IPS DF 4.7 (cell line): ENCODE measurements around the gene KCNAB3.
"Not testable (repeated sequence)": the region's sequence is repeated elsewhere in the genome, so short reads cannot be mapped to it uniquely, and the experiment has no call there.

Experiments
- DNase-seq: peaks from one replicate; pipeline ENCODE4 v3.0.0-alpha.2; 2013; ENCODE audit warnings: low spot score; ENCODE audit errors: extremely low read depth

The KCNAB3 gene

GRCh38 chr17:7929158-7930023 is at the start of gene KCNAB3:
Gene KCNAB3, minus strand, starts transcription at chr17:7929856. Its CDS starts 421 bp downstream, at chr17:7929435.
- no peak for DNase-seq

DNA sequence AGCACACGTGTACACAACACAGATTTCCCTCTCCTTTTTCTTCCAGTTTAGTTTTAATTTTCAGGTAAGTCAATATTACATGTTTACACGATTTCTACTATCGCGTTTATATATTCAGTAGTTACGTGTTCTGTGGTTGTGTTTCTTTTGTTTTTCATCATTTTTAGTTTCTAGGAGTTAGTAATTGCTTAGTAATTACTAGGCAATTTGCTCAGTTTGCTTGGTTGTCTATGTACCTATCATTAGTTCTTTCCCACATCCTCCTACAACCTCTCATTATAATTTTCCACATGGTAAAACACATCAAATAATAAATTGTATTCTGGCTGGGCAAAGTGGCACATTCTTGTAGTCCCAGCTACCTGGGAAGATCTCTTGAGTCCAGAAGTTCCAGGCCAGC is 48.1 kb upstream of the KCNAB3 start:
- DNase-seq = no peak

DNA sequence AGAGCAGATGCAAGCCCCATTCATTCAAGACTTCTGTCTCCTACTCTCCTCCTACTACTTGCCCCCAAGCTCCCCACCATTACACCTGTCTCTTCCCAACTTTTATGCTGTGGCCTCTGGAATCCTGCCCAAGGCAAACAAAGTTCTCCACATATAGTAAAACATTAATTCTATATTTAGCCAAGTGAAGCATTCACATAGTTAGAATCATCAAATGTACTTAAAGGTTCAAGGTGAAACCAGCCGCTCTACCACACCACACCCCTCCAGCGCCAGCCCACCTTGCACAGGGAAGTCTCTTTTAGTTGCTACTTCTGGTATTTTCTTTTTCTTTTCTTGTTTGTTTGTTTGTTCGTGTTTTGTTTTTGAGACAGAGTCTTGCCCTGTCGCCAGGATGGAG is 47.4 kb upstream of the KCNAB3 start:
- DNase-seq = no peak

- DNase-seq = no peak
Observed at GRCh38 chr17:7974638-7975131, 45.0 kb upstream of the KCNAB3 start.

DNA sequence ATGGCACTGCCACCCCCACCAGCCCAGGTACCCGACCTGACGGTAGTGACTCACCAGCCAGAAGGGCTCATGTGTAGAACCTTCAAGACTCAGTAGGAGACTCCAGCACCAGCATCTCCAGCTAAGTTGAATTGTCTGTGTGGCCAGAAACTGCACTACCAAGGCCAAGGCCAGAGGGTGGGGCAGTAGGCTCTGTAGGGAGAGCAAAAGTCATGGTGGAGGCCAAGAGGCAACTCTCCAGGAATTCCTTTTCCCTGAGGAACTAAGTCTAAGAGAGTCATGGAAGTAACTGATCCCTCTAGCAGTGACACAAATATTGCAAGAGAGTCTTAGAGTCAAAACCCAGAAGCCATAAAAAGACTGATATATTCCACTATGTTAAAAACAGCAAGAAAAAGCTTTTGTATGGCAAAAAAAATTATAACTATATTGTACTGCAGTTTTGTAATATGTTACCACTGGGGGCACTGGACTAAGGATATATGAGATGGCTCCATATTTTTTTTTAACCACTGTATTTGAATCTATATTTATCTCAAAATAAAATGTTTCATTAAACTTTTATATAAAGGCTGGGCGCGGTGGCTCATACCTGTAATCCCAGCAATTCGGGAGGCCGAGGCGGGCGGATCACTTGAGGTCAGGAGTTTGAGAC is 42.6 kb upstream of the KCNAB3 start:
- DNase-seq = no peak

DNA sequence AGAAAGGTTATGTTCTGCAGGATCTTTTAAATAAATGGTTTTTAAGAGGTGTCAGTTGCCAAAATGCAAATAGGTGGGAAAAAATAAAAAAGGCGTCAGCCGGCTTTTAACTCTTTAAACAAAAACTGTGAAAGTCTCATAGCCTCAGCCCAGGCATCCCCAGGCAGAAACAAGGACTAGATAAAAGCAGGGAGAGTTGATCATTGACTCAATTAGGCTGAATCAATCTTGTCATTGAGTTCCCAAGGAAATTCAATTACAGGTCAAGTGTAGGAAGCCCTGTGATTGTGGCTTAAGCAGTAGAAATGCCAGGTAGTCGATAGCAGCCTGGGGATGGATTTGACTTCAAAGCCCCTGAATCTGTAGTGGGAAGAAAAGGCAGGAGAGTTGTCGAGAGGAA is 42.0 kb upstream of the KCNAB3 start:
- DNase-seq = no peak

DNA sequence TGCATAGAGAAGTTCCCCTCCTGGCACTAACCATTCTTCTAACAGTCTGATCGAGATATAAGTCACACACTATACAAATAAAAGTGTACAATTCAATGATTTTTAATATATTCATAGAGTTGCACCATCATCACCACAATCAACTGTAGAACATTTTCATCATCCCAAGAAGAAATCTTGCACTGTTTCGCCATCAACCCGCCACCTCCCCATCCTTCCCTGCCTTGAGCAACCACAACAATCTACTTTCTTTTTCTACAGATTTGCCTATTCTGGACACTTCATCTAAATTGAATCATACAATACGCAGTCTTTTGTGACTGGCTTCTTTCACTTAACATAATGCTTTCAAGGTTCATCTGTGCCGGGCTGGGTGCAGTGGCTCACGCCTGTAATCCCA is 39.8 kb upstream of the KCNAB3 start:
- no peak for DNase-seq

- no peak for DNase-seq
Observed at GRCh38 chr17:7967751-7968150, 38.1 kb upstream of the KCNAB3 start.

DNA sequence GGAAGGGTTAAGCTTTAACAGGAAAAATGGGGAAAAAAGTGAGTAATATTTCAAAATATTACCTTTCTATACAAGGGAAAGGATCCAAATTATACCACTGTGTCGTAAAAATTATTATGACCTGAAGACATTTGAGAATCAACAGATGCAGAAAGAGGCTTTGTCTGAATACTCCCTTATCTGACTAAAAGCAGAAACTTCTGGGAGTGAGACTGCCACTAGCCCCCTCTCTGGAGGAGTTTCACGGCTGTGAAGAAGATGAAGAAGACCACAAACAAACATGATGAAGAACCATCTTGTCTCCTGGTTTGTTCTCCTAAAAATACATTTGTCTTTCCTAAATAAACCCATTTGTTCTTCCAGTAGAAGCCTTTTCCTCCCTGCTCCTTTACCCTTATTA is 31.8 kb upstream of the KCNAB3 start:
- no peak for DNase-seq

DNA sequence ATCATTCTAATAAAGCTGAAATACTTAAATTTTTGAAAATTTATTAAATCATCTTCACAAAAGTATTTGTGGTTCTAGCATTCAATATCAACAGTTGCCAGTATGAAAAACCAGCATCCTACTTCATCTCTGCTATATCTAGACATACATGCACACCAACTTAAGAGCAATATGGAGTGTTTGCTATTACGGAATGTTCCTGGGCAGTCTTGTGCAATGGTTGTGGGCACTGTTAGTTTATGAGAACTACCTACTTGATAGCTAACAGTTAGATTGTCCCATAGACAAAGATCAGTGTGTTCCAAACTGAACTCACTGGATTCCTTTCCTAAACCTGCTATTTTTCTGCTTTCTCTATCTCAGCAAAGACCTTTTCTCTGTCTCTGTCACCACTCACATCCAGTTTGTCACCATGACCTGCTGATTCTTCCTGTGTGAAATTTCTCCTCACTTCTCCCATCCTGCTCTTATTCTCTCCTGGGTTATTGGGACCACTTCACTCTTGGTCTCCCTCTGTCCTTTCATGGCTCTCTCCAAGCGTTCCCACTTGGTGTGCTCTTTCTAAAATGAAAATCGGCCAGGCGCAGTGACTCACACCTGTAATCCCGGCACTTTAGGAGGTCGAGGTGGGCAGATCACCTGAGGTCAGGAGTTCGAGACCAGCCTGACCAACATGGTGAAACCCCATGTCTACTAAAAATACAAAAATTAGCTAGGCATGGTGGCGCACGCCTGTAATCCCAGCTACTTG is 30.0 kb upstream of the KCNAB3 start:
- DNase-seq = no peak

DNA sequence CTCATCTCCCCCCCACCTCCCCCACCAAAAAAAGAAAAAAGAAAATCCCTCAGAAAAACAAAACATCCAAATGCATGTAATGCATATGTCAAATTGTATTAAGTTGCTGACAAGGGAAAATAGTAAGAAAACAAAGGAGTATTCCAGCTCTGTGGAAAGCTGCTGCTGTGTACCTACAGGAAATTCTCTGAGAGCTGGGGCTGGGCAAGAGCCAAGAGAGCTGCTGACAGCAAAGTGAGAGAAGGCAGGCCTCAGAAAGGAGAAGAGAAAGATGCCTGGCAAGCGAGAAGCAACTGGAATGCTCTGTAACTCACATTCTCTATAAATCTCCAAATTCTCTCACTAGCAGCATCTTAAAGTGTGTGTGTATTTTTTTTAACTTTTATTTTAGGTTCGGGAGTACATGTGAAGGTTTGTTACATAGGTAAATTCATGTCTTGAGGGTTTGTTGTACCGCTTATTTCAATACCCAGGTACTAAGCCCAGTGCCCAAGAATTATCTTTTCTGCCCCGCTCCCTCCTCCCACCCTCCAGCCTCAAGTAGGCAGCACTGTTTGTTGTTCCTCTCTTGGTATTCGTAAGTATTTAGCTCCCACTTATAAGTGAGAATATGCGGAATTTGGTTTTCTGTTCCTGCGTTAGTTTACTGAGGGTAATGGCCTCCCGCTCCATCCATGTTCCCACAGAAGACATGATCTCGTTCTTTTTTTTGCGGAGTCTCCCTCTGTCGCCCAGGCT is 26.7 kb upstream of the KCNAB3 start:
- no peak for DNase-seq

DNA sequence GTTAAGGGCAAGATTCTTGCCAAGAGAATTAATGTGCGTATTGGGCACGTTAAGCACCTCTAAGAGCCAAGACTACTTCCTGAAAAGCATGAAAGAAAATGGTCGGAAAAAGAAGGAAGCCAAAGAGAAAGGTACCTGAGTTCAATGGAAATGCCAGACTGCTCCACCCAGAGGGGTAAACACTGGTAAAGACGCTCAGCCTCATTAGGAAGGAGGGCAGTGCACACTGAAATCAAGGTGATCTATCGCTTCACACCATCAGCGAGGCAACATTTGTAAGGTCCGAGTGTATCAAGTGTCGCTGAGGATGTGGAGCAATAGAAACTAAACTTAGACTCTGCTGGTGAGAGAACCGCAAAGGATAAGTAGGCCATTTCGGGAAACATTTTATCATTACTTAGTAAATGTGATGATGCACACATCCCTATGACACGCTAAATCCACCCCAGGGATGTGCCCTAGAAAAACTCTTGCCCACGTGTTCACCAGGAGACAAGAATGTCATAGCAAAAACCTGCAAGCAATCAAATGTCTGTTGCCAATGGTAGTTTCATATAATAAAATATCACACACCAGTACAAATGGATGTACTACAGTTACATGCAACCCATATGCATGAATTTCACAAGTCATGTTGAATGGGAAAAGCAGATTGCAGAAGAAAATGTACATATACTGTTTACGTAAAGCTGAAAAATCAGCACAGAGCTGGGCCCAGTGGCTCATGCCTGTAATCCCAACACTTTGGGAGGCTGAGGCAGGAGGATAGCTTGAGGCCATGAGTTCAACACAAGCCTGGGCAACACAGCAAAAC is 26.0 kb upstream of the KCNAB3 start:
- DNase-seq = no peak

- not testable (repeated sequence) for DNase-seq
Observed at GRCh38 chr17:7953266-7953665, 23.6 kb upstream of the KCNAB3 start.

DNA sequence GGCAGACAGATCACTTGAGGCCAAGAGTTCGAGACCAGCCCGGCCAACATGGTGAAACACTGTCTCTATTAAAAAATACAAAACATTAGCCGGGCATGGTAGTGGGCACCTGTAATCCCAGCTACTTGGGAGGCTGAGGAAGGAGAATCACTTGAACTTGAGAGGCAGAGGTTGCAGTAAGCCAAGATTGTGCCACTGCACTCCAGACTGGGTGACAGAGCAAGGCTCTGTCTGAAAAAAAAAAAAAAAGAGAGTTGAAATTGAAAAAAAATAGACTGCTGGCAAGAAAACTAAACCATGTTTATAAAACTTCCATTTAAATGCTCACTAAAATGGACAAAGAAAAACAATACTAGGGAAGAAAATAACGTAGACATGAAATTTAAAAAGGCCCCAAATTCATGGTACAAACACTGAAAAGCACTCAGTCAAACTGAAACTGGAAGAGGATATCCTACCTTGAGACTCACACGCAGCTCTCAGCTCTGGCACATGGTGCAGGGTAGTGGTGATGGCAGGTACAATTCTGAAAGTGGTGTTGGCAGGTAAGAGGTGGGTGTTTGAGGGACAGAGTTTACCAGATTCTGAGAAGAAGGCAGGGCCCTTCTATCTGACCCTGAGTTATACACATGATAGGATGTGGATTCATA is 21.6 kb upstream of the KCNAB3 start:
- no peak for DNase-seq

GRCh38 chr17:7950578-7950977 is 20.9 kb upstream of the KCNAB3 start:
- DNase-seq = no peak

- DNase-seq = no peak
Observed at GRCh38 chr17:7947651-7948050, 18.0 kb upstream of the KCNAB3 start.

GRCh38 chr17:7946441-7946840 is 16.8 kb upstream of the KCNAB3 start:
- DNase-seq = no peak

DNA sequence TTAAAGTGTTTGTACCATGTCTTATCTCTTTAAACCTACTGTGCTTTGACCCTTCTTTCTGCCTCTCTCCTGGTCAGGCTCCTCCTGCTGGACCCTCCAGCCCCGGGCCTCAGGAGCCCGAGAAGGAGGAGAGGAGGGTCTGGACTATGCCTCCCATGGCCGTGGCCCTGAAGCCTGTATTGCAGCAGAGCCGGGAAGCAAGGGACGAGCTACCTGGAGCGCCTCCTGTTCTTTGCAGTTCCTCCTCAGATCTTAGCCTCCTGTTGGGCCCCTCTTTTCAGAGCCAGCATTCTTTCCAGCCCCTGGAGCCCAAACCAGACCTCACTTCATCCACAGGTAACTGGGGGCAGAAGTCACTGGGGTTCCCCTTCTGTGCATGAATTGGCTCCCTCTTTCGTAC is 16.0 kb upstream of the KCNAB3 start:
- DNase-seq = no peak

DNA sequence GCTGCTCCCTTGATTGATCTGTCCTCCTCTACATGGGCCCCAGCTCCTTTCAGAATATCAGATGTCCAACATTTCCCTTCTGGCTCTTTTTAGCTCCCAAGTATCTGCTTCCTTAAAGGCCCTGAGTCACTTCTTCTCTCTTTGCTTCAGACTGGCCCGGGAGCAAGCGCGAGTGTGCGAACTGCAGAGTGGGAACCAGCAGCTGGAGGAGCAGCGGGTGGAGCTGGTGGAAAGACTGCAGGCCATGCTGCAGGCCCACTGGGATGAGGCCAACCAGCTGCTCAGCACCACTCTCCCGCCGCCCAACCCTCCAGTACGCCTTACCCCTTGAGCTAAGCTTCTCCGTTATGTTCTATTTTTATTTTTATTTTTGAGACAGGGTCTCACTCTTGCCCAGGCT is 14.7 kb upstream of the KCNAB3 start:
- no peak for DNase-seq

DNA sequence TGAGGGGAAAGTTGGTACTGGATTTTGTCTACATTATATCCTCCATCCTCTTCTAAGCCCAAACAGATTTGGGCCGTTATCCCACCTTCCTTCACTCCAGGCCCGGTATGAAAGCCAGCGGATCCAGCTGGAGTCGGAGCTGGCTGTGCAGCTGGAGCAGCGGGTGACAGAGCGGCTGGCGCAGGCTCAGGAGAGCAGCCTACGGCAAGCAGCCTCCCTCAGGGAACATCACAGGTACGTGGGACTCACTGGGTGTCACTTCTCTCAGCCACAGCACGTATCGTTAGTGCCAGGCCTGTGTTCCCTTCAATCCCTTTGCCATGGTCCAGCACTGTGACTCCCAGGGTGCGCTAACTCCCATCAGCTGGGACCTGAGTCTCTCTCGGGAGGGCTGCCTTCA is 13.6 kb upstream of the KCNAB3 start:
- no peak for DNase-seq
